Lower leg skin (tissue), 4 donors: Measurements from ENCODE around the gene ALS2. TPM values are rescaled to one million over a fixed set of nuclear protein-coding genes. Genes with fewer than 3 reads are reported as not detected.
A peak's percentile ranks its signal among the peaks of the same experiment; 100 is the strongest.
"Not testable (repeated sequence)": the region's sequence is repeated elsewhere in the genome, so short reads cannot be mapped to it uniquely, and the experiment has no call there.

Experiments used
- DNase-seq, 2 donors: peaks; one replicate each; pipeline ENCODE4 v3.0.0-alpha.2; 2019; ENCODE audit warnings: low spot score in 2 of 2
- H3K4me3 ChIP-seq: fragments of 200-600 bp; sonication (generic); 2 replicates; pipeline ENCODE4 v1.5.1; 2017; ENCODE audit warnings: mild to moderate bottlenecking, low read depth; ENCODE audit not compliant: poor library complexity, severe bottlenecking
- POLR2A ChIP-seq, 2 donors: fragments of 450-650 bp; IDR thresholded peaks; one replicate each; pipeline ENCODE4 v1.6.1; 2016 to 2017; ENCODE audit warnings: antibody characterized with exemption in 2 of 2, mild to moderate bottlenecking in 1 of 2, moderate library complexity in 1 of 2
- WGBS, 2 donors: methylation state at CpG; one replicate each; pipeline ENCODE4 v1.1.5; 2018; 5-methylcytosine and 5-hydroxymethylcytosine counted together
- intact Hi-C: fragments of 100-400 bp; cut with DNase I; formaldehyde crosslinking; loops from one replicate; pipeline ENCODE4 v1.15.0; 2023; ENCODE audit warnings: low total_unique reads
- total RNA-seq, 4 donors: library from RNA; depleted of rRNA; stranded (reverse); fragments of >200 nt; gene quantifications; one replicate each; pipeline ENCODE4 v1.1.0, GENCODE V29; 2016
- TF ChIP-seq, protein P1 (sequence below), 3 donors: fragments of 450-650 bp; IDR thresholded peaks; one replicate each; pipeline ENCODE4 v1.5.1; 2016; ENCODE audit warnings: antibody characterized with exemption in 3 of 3, mild to moderate bottlenecking in 3 of 3, moderate library complexity in 2 of 3

The ALS2 gene
- total RNA-seq, 4 donors from 2014 or later, result 8.6 to 26.4 (median 17.9) TPM

DNA sequence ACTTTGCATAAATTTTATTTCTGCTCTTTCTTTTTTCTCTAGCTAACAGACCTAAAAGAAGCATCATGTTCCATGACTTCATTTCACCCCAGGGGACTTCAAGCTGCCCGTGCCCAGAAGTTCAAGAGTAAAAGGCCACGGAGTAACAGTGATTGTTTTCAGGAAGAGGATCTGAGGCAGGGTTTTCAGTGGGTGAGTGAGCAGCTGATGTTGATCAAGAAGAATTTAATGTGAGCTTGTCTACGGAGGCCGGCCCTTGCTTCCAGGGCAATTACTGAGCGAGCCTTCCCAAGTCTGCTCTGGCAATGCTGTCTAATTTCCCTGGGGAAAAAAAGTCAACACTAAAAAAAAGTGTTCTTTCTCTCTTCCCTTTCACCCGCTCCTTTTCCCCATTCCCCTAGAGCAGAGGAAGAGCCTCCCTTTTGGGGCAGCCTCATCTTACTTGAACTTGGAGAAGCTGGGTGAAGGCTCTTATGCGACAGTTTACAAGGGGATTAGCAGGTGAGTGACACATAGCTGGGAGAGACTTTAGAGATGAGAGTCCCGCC, 26.8 kb upstream of the ALS2 start:
- 38 to 39% methylated on average over 8 of the region's 8 CpGs for WGBS, 2 donors
- no peak overlapping the region for H3K4me3 ChIP-seq
- TF ChIP-seq POLR2A (IDR thresholded peaks at IDR 0.05), result no peak
- TF ChIP-seq, protein P1, sequence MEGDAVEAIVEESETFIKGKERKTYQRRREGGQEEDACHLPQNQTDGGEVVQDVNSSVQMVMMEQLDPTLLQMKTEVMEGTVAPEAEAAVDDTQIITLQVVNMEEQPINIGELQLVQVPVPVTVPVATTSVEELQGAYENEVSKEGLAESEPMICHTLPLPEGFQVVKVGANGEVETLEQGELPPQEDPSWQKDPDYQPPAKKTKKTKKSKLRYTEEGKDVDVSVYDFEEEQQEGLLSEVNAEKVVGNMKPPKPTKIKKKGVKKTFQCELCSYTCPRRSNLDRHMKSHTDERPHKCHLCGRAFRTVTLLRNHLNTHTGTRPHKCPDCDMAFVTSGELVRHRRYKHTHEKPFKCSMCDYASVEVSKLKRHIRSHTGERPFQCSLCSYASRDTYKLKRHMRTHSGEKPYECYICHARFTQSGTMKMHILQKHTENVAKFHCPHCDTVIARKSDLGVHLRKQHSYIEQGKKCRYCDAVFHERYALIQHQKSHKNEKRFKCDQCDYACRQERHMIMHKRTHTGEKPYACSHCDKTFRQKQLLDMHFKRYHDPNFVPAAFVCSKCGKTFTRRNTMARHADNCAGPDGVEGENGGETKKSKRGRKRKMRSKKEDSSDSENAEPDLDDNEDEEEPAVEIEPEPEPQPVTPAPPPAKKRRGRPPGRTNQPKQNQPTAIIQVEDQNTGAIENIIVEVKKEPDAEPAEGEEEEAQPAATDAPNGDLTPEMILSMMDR (IDR thresholded peaks at IDR 0.05), result no peak
- intact Hi-C loops, result no loop called here
- DNase-seq, result peak in 1 of 2 donors; percentile 31

DNA sequence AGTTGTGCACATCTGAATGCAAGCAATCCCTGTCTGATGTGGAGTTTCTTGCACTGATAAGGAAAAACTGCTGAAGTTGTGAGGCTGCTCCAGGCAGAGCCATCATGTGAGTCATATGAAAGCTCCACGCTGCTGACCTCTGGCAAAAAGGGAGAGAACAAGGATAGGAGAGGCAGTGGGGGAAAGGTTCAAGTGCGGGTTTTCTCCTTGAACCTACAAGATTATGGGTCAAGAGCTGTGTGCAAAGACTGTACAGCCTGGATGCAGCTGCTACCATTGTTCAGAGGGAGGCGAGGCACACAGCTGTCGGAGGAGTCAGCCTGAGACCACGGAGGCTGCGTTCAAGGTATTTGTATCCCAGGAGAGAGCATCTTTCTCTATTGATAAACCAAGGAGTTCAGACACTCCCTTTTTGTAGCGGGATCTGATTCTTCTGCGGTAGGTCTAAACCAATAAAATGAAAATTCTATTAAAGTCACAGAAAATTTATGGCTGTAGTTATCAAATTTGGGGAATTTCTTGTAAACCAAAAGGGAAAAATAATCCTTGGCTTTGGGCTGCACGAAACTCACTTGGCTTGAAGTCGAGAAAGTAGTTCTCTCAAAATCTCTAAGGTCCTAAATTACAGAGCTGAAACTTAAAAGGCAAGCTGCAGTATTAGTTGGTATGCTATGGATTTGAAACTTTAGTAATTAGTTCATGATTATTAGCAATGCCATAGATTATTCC, 25.9 kb upstream of the ALS2 start, which contains the start of gene CDK15:
Gene CDK15, plus strand, starts transcription at position 96 of the 729 bp plus-strand sequence. Its CDS starts 128 bp downstream, at position 224.
- WGBS, 2 donors, result 32 to 38% methylated on average over 10 of the region's 10 CpGs
- no peak for TF ChIP-seq POLR2A (IDR thresholded peaks at IDR 0.05)
- TF ChIP-seq, protein P1 (IDR thresholded peaks at IDR 0.05), result no peak
- no peak within 1 kb of the TSS for H3K4me3 ChIP-seq
- intact Hi-C loops, result no loop called here
- DNase-seq, result no peak

DNA sequence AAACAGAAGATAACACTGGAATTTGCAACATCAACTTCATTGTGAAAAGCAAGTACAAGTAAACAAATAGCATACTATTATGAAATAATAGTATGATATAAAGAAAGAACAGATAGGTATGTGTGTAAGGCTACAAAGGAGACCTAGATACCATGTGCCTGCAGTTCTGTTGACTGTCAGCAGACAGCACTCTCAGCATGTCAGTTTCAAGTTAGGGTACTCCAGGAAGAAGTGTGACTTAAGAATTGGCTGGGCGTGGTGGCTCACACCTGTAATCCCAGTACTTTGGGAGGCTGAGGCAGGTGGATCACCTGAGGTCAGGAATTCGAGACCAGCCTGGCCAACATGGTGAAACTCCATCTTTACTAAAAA, 18.2 kb upstream of the ALS2 start:
- 83% methylated on average over 2 of the region's 2 CpGs for WGBS, 2 donors

DNA sequence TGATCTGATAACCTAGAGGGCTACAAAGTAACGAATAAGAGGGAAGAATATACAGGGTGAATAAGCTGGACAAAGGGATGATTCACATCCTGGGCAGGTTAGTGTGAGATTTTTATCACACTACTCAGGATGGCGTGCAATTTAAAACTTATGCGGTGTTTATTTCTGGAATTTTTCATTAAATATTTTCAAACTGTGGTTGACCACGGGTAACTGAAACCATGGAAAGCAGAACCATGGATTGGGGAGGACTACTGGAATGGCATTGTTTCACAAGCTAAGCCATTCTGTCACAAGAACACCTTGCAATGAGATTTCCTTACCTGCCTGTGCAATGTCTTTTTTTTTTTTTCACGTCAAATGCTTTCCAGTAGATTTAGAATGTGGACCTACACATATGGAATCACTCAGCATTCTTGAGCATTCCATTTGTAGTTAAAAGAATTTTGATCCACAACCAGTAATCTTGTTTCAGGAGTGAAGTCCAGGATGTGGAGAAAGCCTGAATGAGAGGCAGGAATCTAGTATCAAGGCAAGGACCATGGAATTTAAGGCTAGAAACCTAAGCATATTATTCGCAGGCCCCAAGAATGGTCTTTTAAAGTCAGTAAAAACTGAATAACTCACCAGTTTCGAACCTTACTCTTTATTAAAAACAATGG, 17.6 kb upstream of the ALS2 start:
- no peak for DNase-seq
- no peak overlapping the region for H3K4me3 ChIP-seq
- TF ChIP-seq POLR2A (IDR thresholded peaks at IDR 0.05), result no peak
- TF ChIP-seq, protein P1 (IDR thresholded peaks at IDR 0.05), result no peak
- intact Hi-C loops, result no loop called here
- WGBS, 2 donors, result 72 to 73% methylated on average over 7 of the region's 7 CpGs

More for the DNA sequence above, 18.2 kb upstream of the ALS2 start:
- H3K4me3 ChIP-seq, DNase-seq, intact Hi-C loops: not testable (repeated sequence)

DNA sequence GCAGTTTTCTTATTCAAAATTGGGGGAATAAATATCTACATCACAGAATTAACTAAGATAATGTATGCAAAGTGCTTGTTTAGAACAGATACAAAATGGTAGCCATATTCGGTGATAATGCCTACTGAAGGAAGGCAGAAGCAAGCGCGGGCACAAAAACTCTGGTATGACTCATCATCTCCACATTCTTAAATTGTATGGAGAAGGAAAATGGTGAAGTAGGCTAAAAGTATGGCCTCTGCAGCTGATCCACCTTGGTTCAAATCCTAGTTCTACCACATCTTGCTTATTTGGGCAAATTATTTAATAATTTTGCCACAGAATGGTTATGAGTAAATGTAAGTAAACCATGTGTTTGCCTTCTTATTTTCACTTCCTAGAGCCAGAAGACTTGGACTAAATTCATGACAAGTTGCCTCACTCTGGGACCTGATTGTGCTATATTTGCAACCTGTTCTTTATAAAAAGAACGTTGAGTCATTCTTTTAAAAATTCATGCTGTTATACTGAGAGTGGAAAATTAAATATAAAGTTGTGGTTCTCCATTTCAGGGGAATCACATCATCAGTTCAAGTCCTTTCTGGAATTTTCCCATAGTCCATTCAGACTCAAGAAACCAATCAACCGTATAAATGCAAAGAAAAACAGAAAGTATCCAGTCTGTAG, 16.6 kb upstream of the ALS2 start:
- no peak for TF ChIP-seq POLR2A (IDR thresholded peaks at IDR 0.05)
- TF ChIP-seq, protein P1 (IDR thresholded peaks at IDR 0.05), result no peak
- no peak for DNase-seq
- intact Hi-C loops, result no loop called here
- 59 to 60% methylated on average over 5 of the region's 5 CpGs for WGBS, 2 donors
- no peak overlapping the region for H3K4me3 ChIP-seq

DNA sequence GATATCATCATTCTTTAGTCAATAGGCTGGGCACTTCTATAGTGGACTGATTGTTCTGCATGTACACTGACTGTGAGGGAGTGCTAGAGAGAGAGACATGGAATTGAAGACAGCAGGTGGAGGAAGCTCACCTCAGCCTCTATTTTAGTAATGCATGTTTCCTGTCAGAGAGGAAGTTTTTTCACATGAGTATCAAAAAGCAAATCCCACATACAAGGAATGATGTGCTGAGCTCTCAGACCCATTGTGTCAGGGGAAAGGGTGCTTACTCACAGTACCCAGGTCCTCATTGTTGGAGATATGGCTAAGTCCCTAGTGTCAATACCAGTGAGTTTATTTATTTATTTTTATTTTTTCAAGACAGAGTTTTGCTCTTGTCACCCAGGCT, 15.7 kb upstream of the ALS2 start:
- TF ChIP-seq, protein P1 (IDR thresholded peaks at IDR 0.05), result no peak
- TF ChIP-seq POLR2A (IDR thresholded peaks at IDR 0.05), result no peak
- DNase-seq, result no peak
- no peak overlapping the region for H3K4me3 ChIP-seq
- intact Hi-C loops, result no loop called here
